K562 (cell line): ENCODE measurements around the gene COL16A1. TPM values are rescaled to one million over a fixed set of nuclear protein-coding genes. Genes with fewer than 3 reads are reported as not detected.

Source experiments
- CREB3 ChIP-seq: fragments of 450-650 bp; conservative IDR thresholded peaks from 2 replicates; pipeline ENCODE4 v1.6.1; 2016; ENCODE audit warnings: missing genetic modification characterization, low read depth, mild to moderate bottlenecking, missing compliant biosample characterization, moderate library complexity
- NCOA1 ChIP-seq: fragments of 450-650 bp; IDR thresholded peaks from 2 replicates; pipeline ENCODE4 v1.6.1; 2016; ENCODE audit warnings: low read depth
- PHF21A ChIP-seq: fragments of 450-650 bp; IDR thresholded peaks from 2 replicates; pipeline ENCODE4 v1.6.1; 2017; ENCODE audit warnings: low read depth, borderline replicate concordance
- POLR2H ChIP-seq: IDR thresholded peaks from 2 replicates; pipeline ENCODE4 v1.6.1; 2016; ENCODE audit warnings: missing genetic modification characterization, low read depth, mild to moderate bottlenecking, control low read depth, missing compliant biosample characterization, moderate library complexity
- RAD51 ChIP-seq: fragments of 450-650 bp; IDR thresholded peaks from 2 replicates; pipeline ENCODE4 v1.7.1; 2016; ENCODE audit warnings: low read depth, mild to moderate bottlenecking, borderline replicate concordance
- SMC3 ChIP-seq: conservative IDR thresholded peaks from 2 replicates; pipeline ENCODE4 v1.6.1; 2011; ENCODE audit warnings: low read depth, low read length, improper control_type of control experiment; ENCODE audit not compliant: insufficient read depth
- SOX6 ChIP-seq: fragments of 450-650 bp; IDR thresholded peaks from 2 replicates; pipeline ENCODE4 v1.6.1; 2014; ENCODE audit warnings: mild to moderate bottlenecking
- YY1 ChIP-seq, 3 experiments: IDR thresholded peaks; 2 replicates each; pipeline ENCODE4 v1.6.1; 2011; ENCODE audit warnings: low read length in 2 of 3, mild to moderate bottlenecking in 2 of 3, moderate library complexity in 2 of 3, borderline replicate concordance in 1 of 3, control low read depth in 1 of 3, low read depth in 1 of 3; ENCODE audit not compliant: insufficient read depth in 3 of 3, insufficient replicate concordance in 2 of 3, control insufficient read depth in 1 of 3, insufficient read length in 1 of 3; ENCODE audit errors: extremely low read depth in 1 of 3
- polyA plus RNA-seq, 8 experiments: library from polyadenylated mRNA; depleted of rRNA in 4 of 8; stranded (reverse) in 5 of 8; unstranded in 3 of 8; fragments of >200 nt; fragmentation: Nextera tagmentation in 2 of 8; fragmentation: Illumina TruSeq in 1 of 8; extraction: Ambion mirVana in 2 of 8; extraction: Trizol in 1 of 8; gene quantifications; 2 replicates each; pipeline versions ENCODE4 v1.2.1 to v1.2.3, GENCODE V29; 2011 to 2014; ENCODE audit warnings: inconsistent platforms in 1 of 8, missing spikeins in 1 of 8
- total RNA-seq, 7 experiments: library from RNA; depleted of rRNA in 6 of 7; stranded (reverse); fragments of >200 nt in 6 of 7; fragmentation: Illumina TruSeq in 2 of 7; extraction: Trizol in 2 of 7; gene quantifications; 2 replicates each; pipeline versions ENCODE4 v1.2.1 to v1.2.3, GENCODE V29; 2011 to 2021; ENCODE audit warnings: low replicate concordance in 1 of 7
- TF ChIP-seq, protein P1 (sequence below), 2 experiments: fragments of 450-650 bp in 1 of 2; sonication (generic) in 1 of 2; formaldehyde crosslinking in 1 of 2; IDR thresholded peaks in 1 of 2; conservative IDR thresholded peaks in 1 of 2; 2 replicates each; pipeline versions ENCODE4 v1.6.1 to v1.8.1; 2016 to 2023; ENCODE audit warnings: mild to moderate bottlenecking in 2 of 2, moderate library complexity in 2 of 2, inconsistent platforms in 1 of 2, missing genetic modification reagents in 1 of 2

The COL16A1 gene
- total and polyA plus RNA-seq, 9 of the 15 experiments (the other 6 are each of a cell fraction or from before 2014, with no cell fraction given): 0.11 to 0.60 (median 0.11) TPM; not detected in 6

- TF ChIP-seq, protein P1, sequence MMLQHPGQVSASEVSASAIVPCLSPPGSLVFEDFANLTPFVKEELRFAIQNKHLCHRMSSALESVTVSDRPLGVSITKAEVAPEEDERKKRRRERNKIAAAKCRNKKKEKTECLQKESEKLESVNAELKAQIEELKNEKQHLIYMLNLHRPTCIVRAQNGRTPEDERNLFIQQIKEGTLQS (IDR thresholded peaks at IDR 0.05): no peak
- TF ChIP-seq, protein P1 (CRISPR knock-in tag; conservative IDR thresholded peaks at IDR 0.05): no peak
- peak; percentile 31; the same call in 1 of the 2 replicates for TF ChIP-seq SMC3
- TF ChIP-seq PHF21A: no peak
- no peak for TF ChIP-seq RAD51
- TF ChIP-seq POLR2H (tag): no peak
- TF ChIP-seq CREB3 (tag): no peak
- TF ChIP-seq SOX6: no peak
- TF ChIP-seq YY1 (IDR thresholded peaks at IDR 0.05; ENCODE audit: borderline replicate concordance in 1 of 3, control insufficient read depth in 1 of 3, extremely low read depth in 1 of 3, insufficient read depth in 3 of 3, insufficient read length in 1 of 3, insufficient replicate concordance in 2 of 3, low read depth in 1 of 3, low read length in 2 of 3): peak in 1 of 3 experiments; percentile 8
- no peak for TF ChIP-seq NCOA1
Measured at GRCh38 chr1:31617916-31618746, 85.7 kb downstream of the COL16A1 start (continued).
